NK-92 treated with Interleukin-12 subunit alpha and Interleukin-12 subunit beta, amount 100 ng/mL, for 24 hours (cell line): ENCODE measurements around the gene FUT3.
"Not testable (repeated sequence)": the region's sequence is repeated elsewhere in the genome, so short reads cannot be mapped to it uniquely, and the experiment has no call there.

Source experiments
- DNase-seq: peaks from one replicate; lab custom pipeline; 2025; lab: John Stamatoyannopoulos, UW

The FUT3 gene

DNA sequence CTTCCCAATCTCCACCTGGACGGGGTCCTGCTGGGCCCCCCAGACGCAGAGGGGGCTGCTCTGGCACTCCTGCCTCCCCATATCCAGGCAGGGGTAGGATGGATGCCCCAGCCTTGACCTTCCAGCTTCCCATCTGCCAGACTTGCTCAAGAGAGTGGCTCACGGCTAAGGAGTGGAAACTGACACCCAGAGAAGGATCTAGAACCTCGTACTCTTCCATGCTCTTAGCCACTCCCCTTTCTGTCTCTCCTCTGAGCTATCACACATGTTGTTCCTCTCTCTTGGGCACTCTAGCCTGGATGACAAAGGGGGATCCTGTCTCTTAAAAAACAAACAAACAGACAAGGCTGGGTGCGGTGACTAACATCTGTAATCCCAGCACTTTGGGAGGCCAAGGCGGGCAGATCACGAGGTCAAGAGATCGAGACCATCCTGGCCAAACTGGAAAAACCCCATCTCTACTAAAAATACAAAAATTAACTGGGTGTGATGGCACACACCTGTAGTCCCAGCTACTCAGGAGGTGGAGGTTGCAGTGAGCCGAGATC lies 31.2 kb upstream of the FUT3 start:
- no peak for DNase-seq

- no peak for DNase-seq
These were observed 30.5 kb upstream of the FUT3 start for GRCh38 chr19:5881543-5882299.

GRCh38 chr19:5880604-5881078 lies 29.4 kb upstream of the FUT3 start:
- DNase-seq, result no peak

DNA sequence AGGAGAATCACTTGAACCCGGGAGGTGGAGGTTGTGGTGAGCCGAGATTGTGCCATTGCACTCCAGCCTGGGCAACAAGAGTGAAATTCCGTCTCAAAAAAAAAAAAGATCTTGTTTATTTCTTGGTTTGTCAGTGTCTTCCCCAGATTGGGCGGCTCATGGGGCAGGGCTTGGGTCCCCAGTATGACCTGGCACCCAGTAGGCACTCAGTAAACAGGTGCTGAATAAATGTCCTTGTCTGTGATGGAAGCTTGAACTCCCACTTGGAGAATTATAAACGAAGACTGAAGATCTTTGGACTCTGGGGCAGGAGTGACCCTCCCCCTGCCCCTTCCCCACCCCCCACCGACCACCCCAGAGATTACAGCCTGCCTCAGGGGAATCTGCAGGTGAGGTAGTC lies 28.9 kb upstream of the FUT3 start:
- no peak for DNase-seq

GRCh38 chr19:5877882-5878281 lies 26.6 kb upstream of the FUT3 start:
- no peak for DNase-seq

DNA sequence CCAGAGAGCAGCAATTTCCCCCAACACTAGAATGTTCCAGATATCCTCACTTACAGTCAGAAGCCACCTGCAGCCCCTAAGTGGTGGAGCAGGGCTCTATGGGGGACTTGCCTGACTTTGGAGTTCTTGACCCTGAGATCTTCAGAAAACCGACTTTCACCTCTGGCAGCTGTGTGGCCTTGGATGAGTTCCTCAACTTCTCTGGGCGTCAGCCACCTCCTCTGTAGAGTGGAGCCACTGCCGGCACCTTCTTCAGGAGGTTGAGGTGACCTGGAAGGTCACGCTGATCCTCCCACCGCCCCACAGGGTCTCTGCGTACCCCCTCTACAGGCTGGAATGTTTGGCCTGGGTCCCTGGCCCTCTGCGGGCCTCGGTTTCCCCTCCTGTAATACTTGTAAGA lies 26.2 kb upstream of the FUT3 start:
- DNase-seq, result no peak

DNA sequence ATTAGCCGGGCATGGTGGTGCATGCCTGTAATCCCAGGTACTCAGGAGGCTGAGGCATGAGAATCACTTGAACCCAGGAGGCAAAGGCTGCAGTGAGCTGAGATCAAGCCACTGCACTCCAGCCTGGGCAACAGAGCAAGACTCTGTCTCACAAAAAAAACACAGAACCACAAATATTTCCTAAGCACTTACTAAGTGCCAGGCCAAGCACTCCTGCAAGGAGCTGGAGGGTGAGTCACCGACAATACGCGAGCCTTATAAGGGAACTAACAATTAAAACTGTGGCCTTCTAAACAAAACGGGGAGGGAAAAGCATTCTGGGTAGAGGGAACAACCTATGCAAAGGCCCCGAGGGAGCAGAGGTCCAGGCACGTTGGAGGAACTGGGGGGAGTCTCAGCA lies 23.2 kb upstream of the FUT3 start:
- DNase-seq, result not testable (repeated sequence)

DNA sequence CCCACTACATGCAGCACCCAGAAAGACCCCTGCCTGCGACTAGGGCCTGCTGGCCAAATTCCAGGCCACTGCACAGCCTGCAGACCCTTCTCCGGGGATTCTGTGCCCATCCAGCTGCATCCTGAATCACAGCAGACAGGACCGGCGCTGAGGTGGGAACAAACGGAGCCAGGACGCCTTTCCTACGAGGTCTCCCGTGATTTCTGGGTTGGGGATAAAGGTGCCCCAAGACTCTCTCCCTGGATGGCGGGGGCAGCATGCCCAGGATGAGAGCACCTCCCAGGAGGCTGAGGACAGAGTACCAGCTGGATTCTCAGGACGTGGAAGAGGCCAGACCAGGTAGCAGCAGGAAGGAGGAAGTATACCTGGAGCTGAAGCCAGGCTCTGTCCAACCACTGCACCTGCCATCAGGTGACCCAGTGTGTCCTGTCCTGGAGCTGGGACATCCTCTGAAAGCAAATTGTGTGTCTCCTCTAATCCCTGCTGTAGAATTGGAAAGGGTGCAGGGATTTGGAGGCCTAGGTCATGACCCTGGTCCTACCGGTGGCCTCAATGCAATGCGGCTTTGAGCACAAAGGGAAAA lies 22.5 kb upstream of the FUT3 start:
- DNase-seq, result no peak

GRCh38 chr19:5870986-5871394 lies 19.7 kb upstream of the FUT3 start:
- no peak for DNase-seq

DNA sequence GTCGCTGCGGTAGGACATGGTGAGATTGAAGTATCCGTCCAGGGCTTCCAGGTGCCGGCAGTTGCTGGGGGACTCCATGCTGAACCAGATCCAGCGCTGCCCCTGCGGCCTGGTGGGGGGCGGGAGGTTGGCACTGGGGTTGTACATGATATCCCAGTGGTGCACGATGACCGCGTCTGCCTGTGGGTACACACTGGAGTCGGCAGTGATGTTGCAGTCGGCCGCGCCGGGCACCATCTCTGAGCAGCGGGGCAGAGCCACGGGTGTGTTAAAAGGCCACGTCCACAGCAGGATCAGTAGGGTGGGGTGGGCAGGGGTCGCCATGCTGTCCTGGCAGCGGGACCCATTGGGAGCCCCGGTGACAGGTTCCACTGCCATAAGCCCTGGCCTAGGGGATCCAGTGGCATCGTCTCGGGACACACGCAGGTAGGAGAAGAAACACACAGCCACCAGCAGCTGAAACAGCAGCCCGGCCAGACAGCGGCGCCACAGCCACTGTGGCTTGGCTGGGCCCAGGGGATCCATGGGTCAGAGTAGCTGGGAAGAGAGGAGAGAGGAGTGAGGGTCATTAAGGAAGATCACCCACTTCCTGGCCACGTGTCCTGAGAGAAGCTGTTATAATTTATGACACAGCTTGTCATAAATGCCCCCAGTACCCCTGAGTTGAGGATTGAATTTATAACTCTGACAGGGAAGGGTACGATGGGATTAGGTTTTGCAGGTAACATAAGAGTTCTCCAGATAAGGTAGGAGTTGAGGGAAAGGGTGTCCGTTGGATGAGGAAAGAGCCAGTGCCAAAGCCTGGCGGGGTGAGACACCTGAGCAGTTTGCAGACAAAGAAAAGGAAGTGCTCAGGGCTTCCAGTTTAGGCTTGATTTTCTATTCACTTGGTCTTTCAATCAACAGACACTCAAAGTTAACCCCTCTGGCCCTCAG lies 16.2 kb upstream of the FUT3 start:
- DNase-seq, result no peak

DNA sequence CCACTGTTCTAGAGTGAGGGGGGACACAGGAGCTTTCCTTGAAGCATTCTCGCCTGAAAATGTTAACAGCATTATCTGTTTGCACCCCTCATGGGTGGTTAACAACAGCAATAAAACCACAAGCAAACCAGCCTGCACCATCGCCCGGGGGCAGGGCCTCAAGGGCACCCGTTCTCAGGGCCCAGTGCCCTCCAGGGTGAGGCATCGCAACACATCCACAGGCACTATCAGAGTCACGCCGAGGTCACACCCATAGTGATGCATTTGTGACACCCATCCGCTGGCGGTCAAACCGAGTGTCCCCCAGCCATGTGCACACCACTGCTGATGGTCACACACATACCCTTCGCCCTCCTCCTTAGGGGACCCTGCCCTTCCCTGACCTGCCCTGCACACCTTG lies 14.5 kb upstream of the FUT3 start:
- DNase-seq, result no peak

DNA sequence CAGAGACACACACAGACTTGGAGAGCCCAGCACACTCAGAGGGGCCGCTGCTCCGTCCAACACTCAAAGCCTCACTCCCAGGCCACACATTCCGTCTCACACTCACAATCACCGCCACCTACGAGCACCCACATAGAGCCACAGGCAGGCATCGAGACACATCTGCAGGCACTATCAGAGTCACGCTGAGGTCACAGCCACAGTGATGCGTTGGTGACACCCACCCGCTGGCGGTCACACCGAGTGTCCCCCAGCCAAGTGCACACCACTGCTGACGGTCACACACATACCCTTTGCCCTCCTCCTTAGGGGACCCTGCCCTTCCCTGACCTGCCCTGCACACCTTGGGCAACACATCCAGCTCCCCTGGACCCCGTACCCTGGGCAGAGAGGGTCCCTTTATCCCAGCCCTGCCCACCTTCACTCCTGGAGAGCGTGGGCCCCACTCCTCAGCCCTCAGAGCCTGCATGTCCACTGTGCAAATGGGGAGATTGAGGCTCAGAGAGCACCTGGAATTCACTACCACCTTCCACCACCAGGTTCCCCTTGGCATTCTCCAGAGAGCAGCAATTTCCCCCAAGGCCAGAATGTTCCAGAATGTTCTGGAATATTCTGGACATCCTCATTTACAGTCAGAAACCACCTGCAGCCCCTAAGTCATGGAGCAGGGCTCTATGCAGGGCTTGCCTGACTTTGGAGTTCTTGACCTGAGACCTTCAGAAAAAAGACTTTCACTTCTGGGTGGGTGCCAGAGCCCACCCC lies 13.7 kb upstream of the FUT3 start:
- no peak for DNase-seq

- DNase-seq, result no peak
These were observed 12.9 kb upstream of the FUT3 start for GRCh38 chr19:5864013-5864720.

DNA sequence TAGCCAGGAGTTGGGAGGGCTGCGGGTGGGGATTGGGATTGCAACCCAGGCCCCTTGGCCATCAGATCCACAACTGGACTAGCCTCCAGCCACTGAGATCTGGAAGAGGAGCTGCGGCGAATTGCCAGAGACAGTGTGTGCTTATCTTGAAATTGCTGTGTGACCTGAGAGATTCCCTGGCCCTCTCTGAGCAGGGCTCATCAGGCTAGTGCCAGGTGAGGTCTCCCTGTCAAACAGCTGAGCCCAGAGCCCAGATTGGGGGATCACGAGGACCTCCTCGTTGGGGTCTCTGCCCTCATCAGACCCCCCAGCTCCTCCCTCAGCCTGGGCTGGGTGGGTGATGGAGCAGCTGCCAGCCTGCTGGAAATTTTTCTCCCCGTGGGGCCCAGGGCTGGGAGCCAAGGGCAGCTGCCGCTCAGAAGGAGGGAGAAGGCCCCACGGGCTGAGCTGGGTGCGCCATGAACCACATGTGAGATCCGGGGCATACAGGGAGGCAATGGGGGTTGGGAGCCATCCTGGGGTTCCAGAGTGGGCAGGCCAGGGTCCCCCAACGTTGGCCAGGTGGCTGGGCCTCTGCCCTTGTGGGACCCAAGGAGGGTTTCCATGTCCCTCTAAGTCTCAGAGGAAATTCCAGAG lies 11.9 kb upstream of the FUT3 start:
- DNase-seq, result no peak

- no peak for DNase-seq
These were observed 6.2 kb upstream of the FUT3 start for GRCh38 chr19:5857203-5858081.

GRCh38 chr19:5855151-5855550 lies 3.9 kb upstream of the FUT3 start:
- DNase-seq, result not testable (repeated sequence)

- not testable (repeated sequence) for DNase-seq
These were observed 2.9 kb upstream of the FUT3 start for GRCh38 chr19:5854121-5854520.

DNA sequence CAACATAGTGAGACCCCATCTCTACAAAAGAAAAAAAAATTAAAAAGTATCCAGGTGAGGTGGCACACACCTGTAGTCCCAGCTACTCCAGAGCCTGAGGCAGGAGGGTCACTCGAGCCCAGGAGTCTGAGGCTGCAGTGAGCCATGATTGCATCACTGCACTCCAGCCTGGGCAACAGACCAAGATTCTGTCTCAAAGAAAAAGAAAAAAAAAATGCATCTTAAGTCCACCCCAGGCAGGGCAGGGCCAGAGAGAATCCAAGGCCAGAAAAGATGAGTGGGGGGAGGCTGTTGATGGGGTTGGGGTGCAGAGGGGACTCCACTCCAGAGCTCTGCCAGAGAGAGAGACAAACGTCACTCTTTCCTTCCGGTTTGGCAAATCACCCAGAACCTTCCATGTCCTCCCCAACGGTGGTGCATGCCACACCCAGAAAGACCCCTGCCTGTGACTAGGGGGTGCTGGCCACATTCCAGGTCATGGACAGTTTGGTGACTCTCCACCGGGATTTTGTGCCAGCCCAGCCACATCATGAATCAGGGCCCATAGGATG lies 431 bp downstream of the FUT3 start:
- no peak for DNase-seq

DNA sequence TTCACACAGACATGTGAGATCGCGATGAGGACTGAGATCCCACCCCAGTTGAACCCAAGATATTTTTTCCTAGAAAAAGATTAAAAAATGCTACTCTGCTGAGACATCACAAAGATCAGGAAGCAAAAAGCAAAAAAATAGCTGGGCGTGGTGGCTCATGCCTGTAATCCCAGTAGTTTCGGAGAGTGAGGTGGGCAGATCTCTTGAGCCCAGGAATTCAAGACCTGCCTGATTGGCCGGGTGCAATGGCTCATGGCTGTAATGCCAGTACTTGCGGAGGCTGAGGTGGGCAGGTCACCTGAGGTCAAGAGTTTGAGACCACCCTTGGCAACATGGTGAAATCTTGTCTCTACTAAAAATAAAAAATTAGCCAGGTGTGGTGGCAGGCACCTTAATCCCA lies 1.1 kb downstream of the FUT3 start:
- DNase-seq, result no peak
